Body of pancreas (tissue), 4 donors: ENCODE results near the gene GOLGA6L7. TPM values are rescaled to one million over a fixed set of nuclear protein-coding genes. Genes with fewer than 3 reads are reported as not detected.
"Not testable (repeated sequence)": the region's sequence is repeated elsewhere in the genome, so short reads cannot be mapped to it uniquely, and the experiment has no call there.

Source experiments
- ATAC-seq: fragments of 150-250 bp; one replicate; pipeline ENCODE4 v1.9.1; 2016
- DNase-seq, 4 donors: peaks; one replicate each; pipeline ENCODE4 v3.0.0-alpha.2; 2019
- H3K27ac ChIP-seq, 4 donors: fragments of 200-600 bp; sonication (generic); 1 replicate in 3 of 4; 2 replicates in 1 of 4; pipeline versions ENCODE4 v1.5.1 to v1.6.1; 2016 to 2019; ENCODE audit warnings: mild to moderate bottlenecking in 1 of 4, mixed read lengths in 1 of 4, moderate library complexity in 1 of 4
- H3K27me3 ChIP-seq, 2 donors: fragments of 200-600 bp; sonication (generic); one replicate each; pipeline ENCODE4 v1.6.0; 2016; ENCODE audit warnings: mild to moderate bottlenecking in 1 of 2
- H3K36me3 ChIP-seq, 2 donors: fragments of 200-600 bp; sonication (generic); replicated peaks in 1 of 2; 2 replicates each; pipeline ENCODE4 v1.5.1; 2016; ENCODE audit warnings: low read depth in 2 of 2; ENCODE audit not compliant: insufficient read depth in 1 of 2
- H3K4me1 ChIP-seq: fragments of 200-600 bp; sonication (generic); one replicate; pipeline ENCODE4 v1.6.0; 2016
- H3K4me3 ChIP-seq, 2 donors: fragments of 200-600 bp; sonication (generic); 1 replicate in 1 of 2; 2 replicates in 1 of 2; pipeline ENCODE4 v1.5.1; 2016 to 2019
- H3K9me3 ChIP-seq, 3 donors: fragments of 200-600 bp; sonication (generic); 1 replicate in 2 of 3; 2 replicates in 1 of 3; pipeline ENCODE4 v1.5.1; 2016
- CTCF ChIP-seq, 7 experiments: fragments of 450-650 bp in 4 of 7; fragments of 200-600 bp in 3 of 7; sonication (generic) in 3 of 7; IDR thresholded peaks; one replicate each; pipeline ENCODE4 v1.5.1; 2016 to 2019; ENCODE audit warnings: antibody characterized with exemption in 7 of 7
- POLR2A ChIP-seq, 3 donors: fragments of 450-650 bp; IDR thresholded peaks; one replicate each; pipeline ENCODE4 v1.6.1; 2016; ENCODE audit warnings: antibody characterized with exemption in 3 of 3, mild to moderate bottlenecking in 2 of 3
- WGBS, 2 donors: methylation state at CpG; one replicate each; pipeline ENCODE4 v1.1.5; 2017; 5-methylcytosine and 5-hydroxymethylcytosine counted together
- intact Hi-C: fragments of 100-400 bp; cut with DNase I; formaldehyde crosslinking; loops from one replicate; pipeline ENCODE4 v1.15.1; 2023
- total RNA-seq, 2 donors: library from RNA; depleted of rRNA; stranded (reverse); fragments of >200 nt; gene quantifications; one replicate each; pipeline ENCODE4 v1.1.0, GENCODE V29; 2016

GOLGA6L7 gene
- total RNA-seq, 2 donors from 2014 or later, result not detected

- 90 to 99% methylated on average over 9 to 13 of the region's 13 CpGs for WGBS, 2 donors
- no peak overlapping the region for H3K27ac ChIP-seq
These were observed 46.2 kb upstream of the GOLGA6L7 start for GRCh38 chr15:28894631-28895030.

DNA sequence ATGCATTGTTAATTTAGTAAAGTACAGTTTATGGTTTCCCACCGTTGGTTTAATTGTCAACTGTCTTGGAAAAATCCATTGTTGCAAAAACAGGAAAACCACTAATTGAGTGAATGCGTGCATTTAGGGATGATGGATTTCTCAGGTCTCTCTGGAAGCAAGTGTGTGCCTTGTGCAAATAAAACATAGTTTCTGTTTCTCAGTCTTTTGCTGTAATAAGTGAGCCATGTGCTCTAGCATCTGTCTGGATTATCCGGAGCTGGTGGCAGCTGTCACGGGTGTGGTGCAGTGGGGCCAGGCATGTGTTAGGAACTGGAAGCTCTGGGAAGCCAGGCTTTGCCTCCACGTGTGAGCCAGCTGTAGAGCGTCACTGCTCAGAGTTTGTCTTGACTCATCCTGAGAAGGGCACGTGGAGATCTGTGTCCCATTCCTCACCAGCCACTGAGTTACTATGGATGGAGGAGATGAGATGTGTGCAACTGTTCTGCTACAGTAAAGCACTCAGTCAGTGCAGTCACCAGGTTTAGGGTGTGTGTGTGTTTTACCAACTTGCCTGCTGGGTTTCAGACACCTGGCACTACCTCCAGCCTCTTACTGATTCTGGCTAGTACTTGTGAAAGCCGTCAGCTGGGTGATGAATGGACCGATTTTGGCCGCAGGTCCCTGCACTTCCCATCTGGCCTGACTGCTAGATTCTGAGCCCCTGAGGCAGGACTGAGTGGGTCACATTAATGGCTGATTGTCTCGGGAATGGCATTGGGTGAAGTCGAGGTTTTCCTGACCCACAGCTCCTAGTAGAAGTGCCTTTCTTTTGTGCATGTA, 44.6 kb upstream of the GOLGA6L7 start:
- TF ChIP-seq CTCF (IDR thresholded peaks at IDR 0.05) (no peak), POLR2A (IDR thresholded peaks at IDR 0.05) (no peak)
- WGBS, 2 donors, result 15 to 19% methylated on average over 10 to 12 of the region's 12 CpGs
- Histone ChIP-seq H3K9me3 (no peaks in the 10 kb centered on the region), H3K4me1 (peaks cover 18% of the 10 kb centered on the region), H3K27ac (no peak overlapping the region), H3K36me3 (no peaks in the 10 kb centered on the region), H3K4me3 (no peak overlapping the region), H3K27me3 (no peaks in the 10 kb centered on the region)
- DNase-seq (peak; percentile 30 to 74 (median 50)), ATAC-seq (peak; percentile 50)
- intact Hi-C loops, result loop anchor here (10.0 kb wide), 1 partner anchor 72 kb away; no protein-coding TSS in a partner anchor

More at GRCh38 chr15:28894631-28895030, 46.2 kb upstream of the GOLGA6L7 start:
- Histone ChIP-seq H3K9me3 (no peaks in the 10 kb centered on the region), H3K27me3 (no peaks in the 10 kb centered on the region), H3K4me3 (no peak overlapping the region), H3K4me1 (peaks cover 8% of the 10 kb centered on the region), H3K36me3 (no peaks in the 10 kb centered on the region)
- no peak for DNase-seq
- intact Hi-C loops, result loop anchor here (10.0 kb wide), 1 partner anchor 70 kb away; no protein-coding TSS in a partner anchor
- TF ChIP-seq POLR2A (IDR thresholded peaks at IDR 0.05), result no peak
- ATAC-seq, result no peak

GRCh38 chr15:28891588-28891987, 43.1 kb upstream of the GOLGA6L7 start:
- WGBS, 2 donors, result 85 to 86% methylated on average over 6 of the region's 6 CpGs
- Histone ChIP-seq H3K4me3 (no peak overlapping the region), H3K27ac (no peak overlapping the region), H3K36me3 (no peaks in the 10 kb centered on the region), H3K4me1 (peaks cover 32% of the 10 kb centered on the region), H3K9me3 (no peaks in the 10 kb centered on the region), H3K27me3 (no peaks in the 10 kb centered on the region)
- intact Hi-C loops, result loop anchor here (10.0 kb wide), 1 partner anchor 73 kb away; no protein-coding TSS in a partner anchor
- TF ChIP-seq POLR2A (IDR thresholded peaks at IDR 0.05) (no peak), CTCF (IDR thresholded peaks at IDR 0.05) (no peak)
- DNase-seq (no peak), ATAC-seq (no peak)

DNA sequence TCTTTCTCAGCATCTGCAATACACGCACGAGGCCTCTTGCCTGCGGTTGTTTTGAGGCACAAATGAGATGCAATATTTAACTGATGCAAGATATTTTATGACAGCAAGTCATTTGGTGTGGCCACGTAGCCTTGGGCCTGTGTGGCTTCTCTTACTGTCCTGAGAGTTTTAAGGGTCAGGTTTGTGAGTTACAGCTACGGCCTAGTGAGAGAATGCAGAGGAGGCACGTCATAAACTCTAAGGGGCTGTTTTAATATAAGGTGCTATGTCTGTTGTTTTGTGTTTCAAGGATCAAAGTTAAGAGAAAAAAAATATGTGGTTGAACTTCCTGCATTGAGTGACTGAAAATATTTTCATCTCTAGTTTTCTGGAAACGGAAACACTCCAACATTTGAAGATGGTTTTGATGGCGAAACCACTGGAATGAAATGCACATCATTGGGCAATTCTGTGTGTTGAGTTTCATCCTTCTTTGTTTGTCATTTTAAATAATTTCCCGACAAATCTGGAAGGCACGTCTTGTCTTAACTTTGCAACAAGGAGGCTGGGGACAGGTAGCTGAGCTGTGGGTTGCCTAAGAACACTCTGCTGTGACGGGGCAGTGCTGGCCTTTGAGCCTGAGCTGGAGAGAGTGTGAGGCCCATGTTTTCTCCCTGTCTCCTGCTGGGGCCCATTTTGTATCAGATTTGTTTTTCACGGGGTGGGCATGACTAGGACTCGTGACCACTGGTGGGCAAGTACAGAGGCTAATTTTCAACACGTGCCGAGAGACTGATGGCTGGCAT, 42.5 kb upstream of the GOLGA6L7 start:
- Histone ChIP-seq H3K27ac (no peak overlapping the region), H3K36me3 (no peaks in the 10 kb centered on the region), H3K4me1 (peaks cover 33% of the 10 kb centered on the region), H3K9me3 (no peaks in the 10 kb centered on the region), H3K27me3 (no peaks in the 10 kb centered on the region), H3K4me3 (no peak overlapping the region)
- DNase-seq (no peak), ATAC-seq (no peak)
- WGBS, 2 donors, result 82 to 88% methylated on average over 14 to 15 of the region's 15 CpGs
- intact Hi-C loops, result loop anchor here (10.0 kb wide), 1 partner anchor 74 kb away; no protein-coding TSS in a partner anchor
- TF ChIP-seq CTCF (IDR thresholded peaks at IDR 0.05) (no peak), POLR2A (IDR thresholded peaks at IDR 0.05) (no peak)

GRCh38 chr15:28890291-28890690, 41.8 kb upstream of the GOLGA6L7 start:
- H3K9me3 ChIP-seq, result not testable (repeated sequence)
- WGBS, 2 donors, result 92 to 94% methylated on average over 4 of the region's 4 CpGs

GRCh38 chr15:28889871-28890270, 41.4 kb upstream of the GOLGA6L7 start:
- not testable (repeated sequence) for ATAC-seq
- 86 to 92% methylated on average over 4 to 6 of the region's 6 CpGs for WGBS, 2 donors
- intact Hi-C loops, result loop anchor here (10.0 kb wide), 1 partner anchor 75 kb away; no protein-coding TSS in a partner anchor

More at GRCh38 chr15:28890291-28890690, 41.8 kb upstream of the GOLGA6L7 start:
- not testable (repeated sequence) for DNase-seq, ATAC-seq, H3K36me3 ChIP-seq, H3K27ac ChIP-seq, H3K27me3 ChIP-seq, H3K4me3 ChIP-seq
- intact Hi-C loops, result loop anchor here (10.0 kb wide), 1 partner anchor 75 kb away; no protein-coding TSS in a partner anchor
- H3K4me1 ChIP-seq, result peaks cover 38% of the 10 kb centered on the region

More at GRCh38 chr15:28889871-28890270, 41.4 kb upstream of the GOLGA6L7 start:
- not testable (repeated sequence) for H3K9me3 ChIP-seq, H3K36me3 ChIP-seq, DNase-seq, H3K27me3 ChIP-seq, H3K4me3 ChIP-seq, H3K27ac ChIP-seq
- H3K4me1 ChIP-seq, result peaks cover 40% of the 10 kb centered on the region
